Measurements from ENCODE around the gene STRBP.
"Not testable (repeated sequence)": the region's sequence is repeated elsewhere in the genome, so short reads cannot be mapped to it uniquely, and the experiment has no call there.

The STRBP gene

DNA sequence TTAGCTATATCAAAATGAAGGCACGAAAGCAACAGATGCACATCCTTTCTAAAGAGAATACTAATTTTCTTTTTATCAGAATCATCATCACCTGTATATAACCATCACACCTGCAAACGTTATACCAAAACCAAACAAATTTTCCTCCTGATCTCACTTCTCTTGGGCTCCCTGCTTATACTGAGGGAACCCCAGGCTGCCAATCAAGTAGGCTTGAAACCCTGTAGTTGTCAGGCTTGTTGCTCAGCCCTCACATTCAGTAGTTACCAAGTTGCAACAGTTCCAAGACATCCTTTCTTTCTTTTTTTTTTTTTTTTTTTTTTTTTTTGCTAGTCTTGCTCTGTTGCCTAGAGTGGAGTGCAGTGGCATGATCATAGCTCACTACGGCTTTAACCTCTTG, 12.7 kb downstream of the STRBP start:
- DNase-seq (ENCODE audit: extremely low spot score) = no peak
- POLR2A ChIA-PET = no interaction called here
- TF ChIP-seq, protein P1, sequence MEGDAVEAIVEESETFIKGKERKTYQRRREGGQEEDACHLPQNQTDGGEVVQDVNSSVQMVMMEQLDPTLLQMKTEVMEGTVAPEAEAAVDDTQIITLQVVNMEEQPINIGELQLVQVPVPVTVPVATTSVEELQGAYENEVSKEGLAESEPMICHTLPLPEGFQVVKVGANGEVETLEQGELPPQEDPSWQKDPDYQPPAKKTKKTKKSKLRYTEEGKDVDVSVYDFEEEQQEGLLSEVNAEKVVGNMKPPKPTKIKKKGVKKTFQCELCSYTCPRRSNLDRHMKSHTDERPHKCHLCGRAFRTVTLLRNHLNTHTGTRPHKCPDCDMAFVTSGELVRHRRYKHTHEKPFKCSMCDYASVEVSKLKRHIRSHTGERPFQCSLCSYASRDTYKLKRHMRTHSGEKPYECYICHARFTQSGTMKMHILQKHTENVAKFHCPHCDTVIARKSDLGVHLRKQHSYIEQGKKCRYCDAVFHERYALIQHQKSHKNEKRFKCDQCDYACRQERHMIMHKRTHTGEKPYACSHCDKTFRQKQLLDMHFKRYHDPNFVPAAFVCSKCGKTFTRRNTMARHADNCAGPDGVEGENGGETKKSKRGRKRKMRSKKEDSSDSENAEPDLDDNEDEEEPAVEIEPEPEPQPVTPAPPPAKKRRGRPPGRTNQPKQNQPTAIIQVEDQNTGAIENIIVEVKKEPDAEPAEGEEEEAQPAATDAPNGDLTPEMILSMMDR (IDR thresholded peaks at IDR 0.05; ENCODE audit: control extremely low read depth, extremely low read depth, low read depth, missing control alignments) = no peak
- CTCF ChIA-PET = interaction anchor here (1.1 kb wide), 1 partner anchor 14 kb away, joined by 3 read pairs; no protein-coding TSS in a partner anchor

DNA sequence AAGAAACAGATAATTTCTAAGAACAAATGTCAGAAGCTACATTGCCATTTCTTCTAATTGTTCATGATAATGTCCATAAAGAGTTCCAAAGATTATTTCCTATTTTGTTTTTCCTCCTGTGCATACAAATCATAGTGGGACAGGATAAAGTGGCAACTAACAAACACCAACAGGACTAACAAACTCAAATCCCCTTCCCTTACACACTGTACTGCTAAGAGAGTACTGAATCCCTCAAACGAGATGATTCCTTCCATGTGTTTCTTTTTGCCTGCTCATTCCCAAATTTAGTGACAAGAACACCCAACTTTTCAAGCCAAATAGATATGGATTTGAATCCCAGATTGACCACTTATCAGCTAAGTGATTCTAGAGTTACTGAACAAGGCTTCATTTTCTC, 15.2 kb downstream of the STRBP start:
- DNase-seq (ENCODE audit: extremely low spot score) = no peak
- TF ChIP-seq, protein P1 (IDR thresholded peaks at IDR 0.05; ENCODE audit: control extremely low read depth, extremely low read depth, low read depth, missing control alignments) = no peak
- ChIA-PET POLR2A (no interaction called here), CTCF (interaction anchor here (1.2 to 2.5 kb wide), 4 partner anchors 10 to 34 kb away, joined by 3 to 14 read pairs (median 6); no protein-coding TSS in a partner anchor)

DNA sequence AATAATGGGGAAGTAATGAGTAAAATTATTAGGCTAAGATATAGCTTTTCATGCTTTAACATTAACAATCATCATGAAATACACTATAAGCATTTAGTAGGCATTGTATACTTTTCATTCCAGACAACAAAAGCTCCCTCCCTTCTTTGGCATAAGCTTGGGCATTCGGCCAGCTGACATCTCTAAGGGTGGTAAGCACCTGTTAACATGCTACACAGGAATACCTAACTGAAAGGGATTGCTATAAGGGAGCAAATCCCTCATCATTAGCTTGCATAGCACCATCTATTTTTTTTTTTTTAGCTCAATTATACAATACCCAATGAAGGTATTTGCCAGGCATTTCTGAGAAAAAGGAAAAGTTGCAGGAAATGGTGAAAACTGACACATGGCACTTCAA, 16.6 kb downstream of the STRBP start:
- no peak for DNase-seq (ENCODE audit: extremely low spot score)
- ChIA-PET CTCF (interaction anchor here (1.0 to 2.6 kb wide), 9 partner anchors 9 to 160 kb away, joined by 3 to 15 read pairs (median 4); partner anchors contain the start of gene STRBP), POLR2A (no interaction called here)
- TF ChIP-seq, protein P1 (IDR thresholded peaks at IDR 0.05; ENCODE audit: control extremely low read depth, extremely low read depth, low read depth, missing control alignments) = no peak

- TF ChIP-seq, protein P1 (IDR thresholded peaks at IDR 0.05; ENCODE audit: control extremely low read depth, extremely low read depth, low read depth, missing control alignments) = no peak
- POLR2A ChIA-PET = no interaction called here
- DNase-seq (ENCODE audit: extremely low spot score) = no peak
- CTCF ChIA-PET = interaction anchor here (1.1 to 2.6 kb wide), 7 partner anchors 9 to 43 kb away, joined by 3 to 15 read pairs (median 4); partner anchors contain the start of gene STRBP
Observed at GRCh38 chr9:123251324-123251723, 17.1 kb downstream of the STRBP start.

- no peak for DNase-seq (ENCODE audit: extremely low spot score)
- TF ChIP-seq, protein P1 (IDR thresholded peaks at IDR 0.05; ENCODE audit: control extremely low read depth, extremely low read depth, low read depth, missing control alignments) = no peak
- ChIA-PET CTCF (interaction anchor here (1.3 to 4.9 kb wide), 7 partner anchors 10 to 35 kb away, joined by 3 to 25 read pairs (median 5); partner anchors contain the start of gene STRBP), POLR2A (no interaction called here)
Observed at GRCh38 chr9:123250504-123250903, 17.9 kb downstream of the STRBP start.

GRCh38 chr9:123249162-123249561, 19.2 kb downstream of the STRBP start:
- POLR2A ChIA-PET; DNase-seq (ENCODE audit: extremely low spot score): not testable (repeated sequence)
- CTCF ChIA-PET = interaction anchor here (1.1 to 4.9 kb wide), 9 partner anchors 9 to 167 kb away, joined by 3 to 25 read pairs (median 6); no protein-coding TSS in a partner anchor

GRCh38 chr9:123248630-123249029, 19.8 kb downstream of the STRBP start:
- TF ChIP-seq, protein P1 (IDR thresholded peaks at IDR 0.05; ENCODE audit: control extremely low read depth, extremely low read depth, low read depth, missing control alignments) = no peak
- ChIA-PET CTCF (interaction anchor here (1.1 to 4.9 kb wide), 8 partner anchors 12 to 166 kb away, joined by 3 to 25 read pairs (median 6); no protein-coding TSS in a partner anchor), POLR2A (no interaction called here)
- no peak for DNase-seq (ENCODE audit: extremely low spot score)

Data from GM10248 (cell line).